Thyroid gland (tissue), 4 donors: ENCODE measurements around the gene CHST12. TPM values are rescaled to one million over a fixed set of nuclear protein-coding genes. Genes with fewer than 3 reads are reported as not detected.

ENCODE experiments used
- DNase-seq, 2 donors: peaks; one replicate each; pipeline ENCODE4 v3.0.0-alpha.2; 2019
- H3K27ac ChIP-seq, 3 donors: fragments of 200-600 bp; sonication (generic); 1 replicate in 2 of 3; 2 replicates in 1 of 3; pipeline ENCODE4 v1.5.1; 2016 to 2019; ENCODE audit warnings: mild to moderate bottlenecking in 1 of 3, moderate library complexity in 1 of 3
- H3K27me3 ChIP-seq: fragments of 200-600 bp; sonication (generic); one replicate; pipeline ENCODE4 v1.5.1; 2019
- H3K36me3 ChIP-seq, 2 donors: fragments of 200-600 bp; sonication (generic); one replicate each; pipeline ENCODE4 v1.5.1; 2016 to 2019
- H3K4me1 ChIP-seq, 2 donors: fragments of 200-600 bp; sonication (generic); one replicate each; pipeline ENCODE4 v1.5.1; 2017 to 2019
- H3K4me3 ChIP-seq, 3 donors: fragments of 200-600 bp; sonication (generic); replicated peaks in 1 of 3; 1 replicate in 2 of 3; 2 replicates in 1 of 3; pipeline ENCODE4 v1.5.1; 2016; ENCODE audit warnings: mild to moderate bottlenecking in 1 of 3
- H3K9me3 ChIP-seq: fragments of 200-600 bp; sonication (generic); one replicate; pipeline ENCODE4 v1.5.1; 2017
- CTCF ChIP-seq, 6 experiments: fragments of 200-600 bp in 3 of 6; fragments of 450-650 bp in 3 of 6; sonication (generic) in 3 of 6; IDR thresholded peaks; one replicate each; pipeline ENCODE4 v1.5.1; 2016 to 2019; ENCODE audit warnings: antibody characterized with exemption in 6 of 6, mild to moderate bottlenecking in 2 of 6, inconsistent platforms in 1 of 6, moderate library complexity in 1 of 6
- POLR2A ChIP-seq, 2 donors: fragments of 450-650 bp; IDR thresholded peaks; one replicate each; pipeline ENCODE4 v1.6.1; 2017; ENCODE audit warnings: antibody characterized with exemption in 2 of 2, mild to moderate bottlenecking in 2 of 2, moderate library complexity in 1 of 2
- WGBS, 2 donors: methylation state at CpG; one replicate each; pipeline ENCODE4 v1.1.5; 2017; 5-methylcytosine and 5-hydroxymethylcytosine counted together
- intact Hi-C: fragments of 100-400 bp; cut with DNase I; formaldehyde crosslinking; loops from one replicate; pipeline ENCODE4 v1.15.1; 2023
- total RNA-seq, 4 donors: library from RNA; depleted of rRNA; stranded (reverse); fragments of >200 nt; gene quantifications; one replicate each; pipeline ENCODE4 v1.2.3, GENCODE V29; 2016

CHST12 gene
- total RNA-seq, 4 donors from 2014 or later = 15.3 to 24.2 (median 19.2) TPM

- Histone ChIP-seq H3K4me1 (peaks cover 16 to 30% of the 10 kb centered on the region in 2 donors), H3K27me3 (no peaks in the 10 kb centered on the region), H3K4me3 (peak overlapping the region; percentile 43 to 96 (median 79)), H3K27ac (peak overlapping the region in 1 of 3 donors; percentile 14), H3K36me3 (no peaks in the 10 kb centered on the region), H3K9me3 (no peaks in the 10 kb centered on the region)
- TF ChIP-seq CTCF (IDR thresholded peaks at IDR 0.05) (no peak), POLR2A (IDR thresholded peaks at IDR 0.05) (no peak)
- intact Hi-C loops = loop anchor here (5.0 to 10.0 kb wide), 3 partner anchors 52 to 781 kb away; partner anchors contain the start of genes MRM2, NUDT1 and PSMG3
- DNase-seq = no peak
- WGBS, 2 donors = 5 to 9% methylated on average over 9 of the region's 9 CpGs
These were observed 47.8 kb upstream of the CHST12 start for GRCh38 chr7:2355705-2356008.

GRCh38 chr7:2357165-2357564, 46.2 kb upstream of the CHST12 start:
- Histone ChIP-seq H3K36me3 (peaks cover 4 to 12% of the 10 kb centered on the region in 2 donors), H3K4me1 (peaks cover 16 to 30% of the 10 kb centered on the region in 2 donors), H3K9me3 (no peaks in the 10 kb centered on the region), H3K27me3 (no peaks in the 10 kb centered on the region), H3K4me3 (no peak overlapping the region), H3K27ac (no peak overlapping the region)
- TF ChIP-seq POLR2A (IDR thresholded peaks at IDR 0.05) = no peak
- TF ChIP-seq CTCF (IDR thresholded peaks at IDR 0.05) = no peak
- WGBS, 2 donors = 79 to 81% methylated on average over 8 of the region's 8 CpGs
- no peak for DNase-seq
- intact Hi-C loops = loop anchor here (5.0 to 10.0 kb wide), 3 partner anchors 50 to 782 kb away; partner anchors contain the start of genes MRM2, NUDT1 and PSMG3

- Histone ChIP-seq H3K9me3 (no peaks in the 10 kb centered on the region), H3K27me3 (no peaks in the 10 kb centered on the region), H3K27ac (no peak overlapping the region), H3K4me3 (no peak overlapping the region), H3K36me3 (peaks cover 8 to 16% of the 10 kb centered on the region in 2 donors), H3K4me1 (peaks cover 16 to 30% of the 10 kb centered on the region in 2 donors)
- TF ChIP-seq CTCF (IDR thresholded peaks at IDR 0.05) (no peak), POLR2A (IDR thresholded peaks at IDR 0.05) (no peak)
- 71 to 84% methylated on average over 6 of the region's 6 CpGs for WGBS, 2 donors
- no peak for DNase-seq
- intact Hi-C loops = loop anchor here (5.0 to 10.0 kb wide), 3 partner anchors 50 to 783 kb away; partner anchors contain the start of genes MRM2, NUDT1 and PSMG3
These were observed 45.8 kb upstream of the CHST12 start for GRCh38 chr7:2357571-2357970.

- H3K36me3 ChIP-seq = peaks cover 22 to 31% of the 10 kb centered on the region in 2 donors
- intact Hi-C loops = loop anchor here (5.0 to 10.0 kb wide), 3 partner anchors 48 to 784 kb away; partner anchors contain the start of genes MRM2, NUDT1 and PSMG3
- H3K27me3 ChIP-seq = no peaks in the 10 kb centered on the region
- TF ChIP-seq CTCF (IDR thresholded peaks at IDR 0.05) (no peak), POLR2A (IDR thresholded peaks at IDR 0.05) (no peak)
- peaks cover 13 to 24% of the 10 kb centered on the region in 2 donors for H3K4me1 ChIP-seq
- 71 to 81% methylated on average over 8 of the region's 8 CpGs for WGBS, 2 donors
- no peak overlapping the region for H3K4me3 ChIP-seq
- H3K9me3 ChIP-seq = no peaks in the 10 kb centered on the region
- no peak for DNase-seq
- H3K27ac ChIP-seq = no peak overlapping the region
These were observed 44.4 kb upstream of the CHST12 start for GRCh38 chr7:2358968-2359527.

- no peak for TF ChIP-seq POLR2A (IDR thresholded peaks at IDR 0.05)
- no peak for TF ChIP-seq CTCF (IDR thresholded peaks at IDR 0.05)
- intact Hi-C loops = loop anchor here (5.0 to 10.0 kb wide), 3 partner anchors 48 to 785 kb away; partner anchors contain the start of genes MRM2, NUDT1 and PSMG3
- no peaks in the 10 kb centered on the region for H3K9me3 ChIP-seq
- no peak for DNase-seq
- H3K4me3 ChIP-seq = no peak overlapping the region
- WGBS, 2 donors = 91 to 95% methylated on average over 11 of the region's 11 CpGs
- H3K4me1 ChIP-seq = peaks cover 13 to 24% of the 10 kb centered on the region in 2 donors
- peaks cover 28 to 37% of the 10 kb centered on the region in 2 donors for H3K36me3 ChIP-seq
- no peak overlapping the region for H3K27ac ChIP-seq
- H3K27me3 ChIP-seq = no peaks in the 10 kb centered on the region
These were observed 43.8 kb upstream of the CHST12 start for GRCh38 chr7:2359610-2360009.
